ENCODE results near the gene NLRC5. TPM values are rescaled to one million over a fixed set of nuclear protein-coding genes. Genes with fewer than 3 reads are reported as not detected.
"Not testable (repeated sequence)": the region's sequence is repeated elsewhere in the genome, so short reads cannot be mapped to it uniquely, and the experiment has no call there.

Gene NLRC5
- total RNA-seq, 1 donor from 2014 or later: not detected

GRCh38 chr16:56988161-56988947 lies 1.0 kb upstream of the NLRC5 start:
- peaks cover 54% of the 10 kb centered on the region for H3K27me3 ChIP-seq
- Mint-ChIP-seq H3K27ac (no peak overlapping the region), H3K4me1 (peaks cover 11% of the 10 kb centered on the region), H3K4me3 (peak overlapping the region; percentile 85), H3K9me3 (no peaks in the 10 kb centered on the region), H3K36me3 (no peaks in the 10 kb centered on the region), H3K27me3 (ENCODE audit: insufficient read depth, low read depth) (peaks cover 35% of the 10 kb centered on the region)
- H4K20me1 ChIP-seq (ENCODE audit: low read depth): no peaks in the 10 kb centered on the region
- peak overlapping the region; percentile 48 for H3K4me3 ChIP-seq
- peak overlapping the region; percentile 75 for H3K4me2 ChIP-seq
- no peaks in the 10 kb centered on the region for H3F3A ChIP-seq (ENCODE audit: low read depth)
- no peak for DNase-seq (ENCODE audit: low spot score)
- H3K4me1 ChIP-seq: peaks cover 6% of the 10 kb centered on the region
- H3K9me3 ChIP-seq (ENCODE audit: low read depth): no peaks in the 10 kb centered on the region
- H3K79me2 ChIP-seq (ENCODE audit: low read depth): no peaks in the 10 kb centered on the region
- no peak overlapping the region for H3K27ac ChIP-seq
- H2AFZ ChIP-seq (replicated peaks): no peak overlapping the region
- no peaks in the 10 kb centered on the region for H3K36me3 ChIP-seq
- H3K9ac ChIP-seq: no peak overlapping the region
- TF ChIP-seq EZH2 (IDR thresholded peaks at IDR 0.05): no peak
- TF ChIP-seq EZH2phosphoT487 (IDR thresholded peaks at IDR 0.05): no peak
- TF ChIP-seq, protein P1, sequence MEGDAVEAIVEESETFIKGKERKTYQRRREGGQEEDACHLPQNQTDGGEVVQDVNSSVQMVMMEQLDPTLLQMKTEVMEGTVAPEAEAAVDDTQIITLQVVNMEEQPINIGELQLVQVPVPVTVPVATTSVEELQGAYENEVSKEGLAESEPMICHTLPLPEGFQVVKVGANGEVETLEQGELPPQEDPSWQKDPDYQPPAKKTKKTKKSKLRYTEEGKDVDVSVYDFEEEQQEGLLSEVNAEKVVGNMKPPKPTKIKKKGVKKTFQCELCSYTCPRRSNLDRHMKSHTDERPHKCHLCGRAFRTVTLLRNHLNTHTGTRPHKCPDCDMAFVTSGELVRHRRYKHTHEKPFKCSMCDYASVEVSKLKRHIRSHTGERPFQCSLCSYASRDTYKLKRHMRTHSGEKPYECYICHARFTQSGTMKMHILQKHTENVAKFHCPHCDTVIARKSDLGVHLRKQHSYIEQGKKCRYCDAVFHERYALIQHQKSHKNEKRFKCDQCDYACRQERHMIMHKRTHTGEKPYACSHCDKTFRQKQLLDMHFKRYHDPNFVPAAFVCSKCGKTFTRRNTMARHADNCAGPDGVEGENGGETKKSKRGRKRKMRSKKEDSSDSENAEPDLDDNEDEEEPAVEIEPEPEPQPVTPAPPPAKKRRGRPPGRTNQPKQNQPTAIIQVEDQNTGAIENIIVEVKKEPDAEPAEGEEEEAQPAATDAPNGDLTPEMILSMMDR (IDR thresholded peaks at IDR 0.05): no peak

- Histone ChIP-seq H4K20me1 (ENCODE audit: low read depth) (no peaks in the 10 kb centered on the region), H3K4me1 (peaks cover 6% of the 10 kb centered on the region), H3K4me3 (peak overlapping the region; percentile 48), H3K27me3 (peaks cover 54% of the 10 kb centered on the region), H3K9me3 (ENCODE audit: low read depth) (no peaks in the 10 kb centered on the region), H3K36me3 (no peaks in the 10 kb centered on the region), H3K79me2 (ENCODE audit: low read depth) (no peaks in the 10 kb centered on the region), H3K27ac (no peak overlapping the region), H3K9ac (no peak overlapping the region), H2AFZ (replicated peaks) (peak overlapping the region; percentile 18), H3F3A (ENCODE audit: low read depth) (no peaks in the 10 kb centered on the region), H3K4me2 (peak overlapping the region; percentile 75)
- no peak for DNase-seq (ENCODE audit: low spot score)
- H3K4me3 Mint-ChIP-seq: peak overlapping the region; percentile 85
- H3K4me1 Mint-ChIP-seq: peaks cover 11% of the 10 kb centered on the region
- TF ChIP-seq, protein P1 (IDR thresholded peaks at IDR 0.05): no peak
- no peak for TF ChIP-seq EZH2 (IDR thresholded peaks at IDR 0.05)
- TF ChIP-seq EZH2phosphoT487 (IDR thresholded peaks at IDR 0.05): no peak
- no peaks in the 10 kb centered on the region for H3K36me3 Mint-ChIP-seq
- H3K27me3 Mint-ChIP-seq (ENCODE audit: insufficient read depth, low read depth): peaks cover 40% of the 10 kb centered on the region
- no peak overlapping the region for H3K27ac Mint-ChIP-seq
- no peaks in the 10 kb centered on the region for H3K9me3 Mint-ChIP-seq
Observed at GRCh38 chr16:56989988-56990387, 631 bp downstream of the NLRC5 start.

- no peak for DNase-seq (ENCODE audit: low spot score)
- H3K4me2 ChIP-seq: no peak overlapping the region
- no peaks in the 10 kb centered on the region for H3K36me3 ChIP-seq
- peaks cover 11% of the 10 kb centered on the region for H3K4me1 Mint-ChIP-seq
- H3K4me1 ChIP-seq: peaks cover 6% of the 10 kb centered on the region
- H4K20me1 ChIP-seq (ENCODE audit: low read depth): no peaks in the 10 kb centered on the region
- H3K9me3 Mint-ChIP-seq: no peaks in the 10 kb centered on the region
- no peaks in the 10 kb centered on the region for H3K36me3 Mint-ChIP-seq
- no peaks in the 10 kb centered on the region for H3K9me3 ChIP-seq (ENCODE audit: low read depth)
- no peak overlapping the region for H3K27ac Mint-ChIP-seq
- peaks cover 54% of the 10 kb centered on the region for H3K27me3 ChIP-seq
- no peak for TF ChIP-seq EZH2 (IDR thresholded peaks at IDR 0.05)
- TF ChIP-seq, protein P1 (IDR thresholded peaks at IDR 0.05): no peak
- no peak overlapping the region for H3K9ac ChIP-seq
- no peaks in the 10 kb centered on the region for H3K79me2 ChIP-seq (ENCODE audit: low read depth)
- peak overlapping the region; percentile 85 for H3K4me3 Mint-ChIP-seq
- H3K27me3 Mint-ChIP-seq (ENCODE audit: insufficient read depth, low read depth): peaks cover 40% of the 10 kb centered on the region
- no peaks in the 10 kb centered on the region for H3F3A ChIP-seq (ENCODE audit: low read depth)
- H3K27ac ChIP-seq: no peak overlapping the region
- H2AFZ ChIP-seq (replicated peaks): no peak overlapping the region
- H3K4me3 ChIP-seq: no peak overlapping the region
Observed at GRCh38 chr16:56990407-56991286, 1.3 kb downstream of the NLRC5 start.

DNA sequence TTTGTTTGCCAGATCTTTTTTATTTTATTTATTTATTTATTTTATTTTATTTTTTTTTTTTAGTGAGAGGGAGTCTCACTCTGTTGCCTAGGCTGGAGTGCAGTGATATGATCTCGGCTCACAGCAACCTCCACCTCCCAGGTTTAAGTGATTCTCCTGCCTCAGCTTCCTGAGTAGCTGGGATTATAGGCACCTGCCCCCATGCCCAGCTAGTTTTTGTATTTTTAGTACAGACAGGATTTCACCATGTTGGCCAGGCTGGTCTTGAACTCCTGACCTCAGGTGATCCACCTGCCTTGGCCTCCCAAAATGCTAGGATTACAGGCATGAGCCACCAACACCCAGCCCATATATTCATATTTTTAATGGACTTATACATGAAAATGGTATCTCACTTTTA lies 3.1 kb downstream of the NLRC5 start:
- not testable (repeated sequence) for H3K27ac Mint-ChIP-seq; H2AFZ ChIP-seq (replicated peaks); H3K36me3 ChIP-seq; H3K4me3 ChIP-seq; H3K36me3 Mint-ChIP-seq; H3K4me2 ChIP-seq; H3K79me2 ChIP-seq (ENCODE audit: low read depth); H3K27ac ChIP-seq; H3K9me3 Mint-ChIP-seq; H3F3A ChIP-seq (ENCODE audit: low read depth); H3K9ac ChIP-seq; H3K4me3 Mint-ChIP-seq; H3K4me1 ChIP-seq; DNase-seq (ENCODE audit: low spot score); H4K20me1 ChIP-seq (ENCODE audit: low read depth); H3K9me3 ChIP-seq (ENCODE audit: low read depth)
- Mint-ChIP-seq H3K27me3 (ENCODE audit: insufficient read depth, low read depth) (peaks cover 40% of the 10 kb centered on the region), H3K4me1 (peaks cover 11% of the 10 kb centered on the region)
- H3K27me3 ChIP-seq: peaks cover 47% of the 10 kb centered on the region

Measured in neural progenitor cell (in vitro differentiated cells).